Endothelial cell (in vitro differentiated cells): ENCODE measurements around the gene KCNAB1. TPM values are rescaled to one million over a fixed set of nuclear protein-coding genes. Genes with fewer than 3 reads are reported as not detected.
"Not testable (repeated sequence)": the region's sequence is repeated elsewhere in the genome, so short reads cannot be mapped to it uniquely, and the experiment has no call there.

Source experiments
- DNase-seq: peaks from one replicate; pipeline ENCODE4 v3.0.0; 2021; ENCODE audit warnings: low spot score
- H3K27ac Mint-ChIP-seq: one replicate; pipeline ENCODE4 v1.8.0; 2021; ENCODE audit warnings: mixed read lengths, inconsistent platforms; ENCODE audit not compliant: unreplicated experiment
- H3K27me3 Mint-ChIP-seq: one replicate; pipeline ENCODE4 v1.8.0; 2021; ENCODE audit warnings: mild to moderate bottlenecking, moderate library complexity, mixed read lengths, inconsistent platforms; ENCODE audit not compliant: unreplicated experiment
- H3K36me3 Mint-ChIP-seq: one replicate; pipeline ENCODE4 v1.8.0; 2021; ENCODE audit warnings: mild to moderate bottlenecking, low read depth, mixed read lengths, inconsistent platforms; ENCODE audit not compliant: unreplicated experiment
- H3K4me1 Mint-ChIP-seq: one replicate; pipeline ENCODE4 v1.8.0; 2021; ENCODE audit warnings: mild to moderate bottlenecking, mixed read lengths, inconsistent platforms; ENCODE audit not compliant: unreplicated experiment
- H3K4me3 Mint-ChIP-seq: one replicate; pipeline ENCODE4 v1.8.0; 2021; ENCODE audit warnings: mild to moderate bottlenecking, mixed read lengths, inconsistent platforms; ENCODE audit not compliant: unreplicated experiment
- H3K9me3 Mint-ChIP-seq: one replicate; pipeline ENCODE4 v1.8.0; 2021; ENCODE audit warnings: mixed read lengths, inconsistent platforms; ENCODE audit not compliant: unreplicated experiment
- CTCF ChIP-seq: fragments of 200-600 bp; sonication (generic); IDR thresholded peaks from one replicate; pipeline ENCODE4 v1.5.0; 2021; ENCODE audit warnings: antibody characterized with exemption; ENCODE audit not compliant: unreplicated experiment
- total RNA-seq: library from RNA; stranded (reverse); fragmentation: NEBNext Ultra II Directional; extraction: Animal tissue kit (Norgen Biotek cat#: 25700); gene quantifications from one replicate; pipeline ENCODE4 v1.2.1, GENCODE V29; 2021; ENCODE audit not compliant: unreplicated experiment

KCNAB1 gene
- total RNA-seq, 1 donor from 2014 or later, result not detected

DNA sequence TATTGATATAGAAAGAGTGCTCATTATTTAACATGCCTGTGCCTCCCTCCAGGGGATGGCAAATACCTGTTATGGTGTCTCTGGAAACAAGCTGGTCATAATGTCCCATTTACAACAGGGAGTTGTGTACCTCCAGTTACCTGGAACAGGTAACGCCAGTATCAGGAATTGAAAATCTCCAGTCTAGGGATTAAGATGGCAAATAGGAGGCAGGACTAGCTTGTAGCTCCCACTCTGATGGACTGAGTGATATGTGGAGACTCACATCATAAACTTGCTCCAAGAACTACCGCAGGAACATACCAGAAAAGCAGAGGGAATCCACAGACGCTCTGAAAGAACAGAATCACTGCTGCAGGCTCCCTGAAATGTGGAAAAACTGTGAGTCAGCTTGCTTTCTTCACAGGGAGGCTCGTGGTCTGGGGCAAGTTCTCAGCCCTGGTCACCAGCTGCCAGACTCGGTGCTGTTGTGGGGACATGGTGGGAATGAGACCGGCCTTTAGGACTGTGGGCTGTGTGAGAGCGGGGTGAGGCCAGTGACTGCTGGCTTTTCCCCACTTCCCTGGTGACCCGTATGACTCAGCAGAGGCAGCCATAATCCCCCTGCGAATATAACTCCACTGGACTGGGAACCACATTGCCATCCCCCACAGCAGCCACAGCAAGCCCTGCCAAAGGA lies 97.4 kb downstream of the KCNAB1 start:
- no peaks in the 10 kb centered on the region for H3K27me3 Mint-ChIP-seq
- no peaks in the 10 kb centered on the region for H3K36me3 Mint-ChIP-seq
- no peak overlapping the region for H3K27ac Mint-ChIP-seq
- no peak for TF ChIP-seq CTCF
- H3K4me3 Mint-ChIP-seq, result no peak overlapping the region
- no peaks in the 10 kb centered on the region for H3K9me3 Mint-ChIP-seq
- DNase-seq, result no peak
- no peaks in the 10 kb centered on the region for H3K4me1 Mint-ChIP-seq

DNA sequence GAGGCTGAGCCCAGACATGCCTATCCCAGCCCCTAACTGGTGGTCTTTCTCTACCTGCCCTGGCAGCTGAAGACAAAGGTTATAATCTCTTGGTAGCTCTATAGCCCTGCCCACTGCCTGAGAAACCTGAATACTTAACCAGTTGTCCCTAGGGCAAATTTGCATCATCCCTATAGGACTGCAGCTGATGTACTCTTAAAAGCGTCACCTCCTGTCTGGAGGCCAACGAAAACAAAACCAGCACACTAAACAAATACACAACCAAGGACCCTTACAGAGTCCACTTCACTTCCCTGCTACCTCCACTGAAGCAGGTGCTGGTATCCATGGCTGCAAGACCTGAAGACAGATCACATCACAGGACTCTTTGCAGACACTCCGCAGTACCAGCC lies 98.0 kb downstream of the KCNAB1 start:
- H3K4me1 Mint-ChIP-seq, result no peaks in the 10 kb centered on the region
- no peaks in the 10 kb centered on the region for H3K36me3 Mint-ChIP-seq
- no peaks in the 10 kb centered on the region for H3K27me3 Mint-ChIP-seq
- no peak for TF ChIP-seq CTCF
- H3K9me3 Mint-ChIP-seq, result no peaks in the 10 kb centered on the region
- no peak overlapping the region for H3K4me3 Mint-ChIP-seq
- H3K27ac Mint-ChIP-seq, result no peak overlapping the region
- no peak for DNase-seq

DNA sequence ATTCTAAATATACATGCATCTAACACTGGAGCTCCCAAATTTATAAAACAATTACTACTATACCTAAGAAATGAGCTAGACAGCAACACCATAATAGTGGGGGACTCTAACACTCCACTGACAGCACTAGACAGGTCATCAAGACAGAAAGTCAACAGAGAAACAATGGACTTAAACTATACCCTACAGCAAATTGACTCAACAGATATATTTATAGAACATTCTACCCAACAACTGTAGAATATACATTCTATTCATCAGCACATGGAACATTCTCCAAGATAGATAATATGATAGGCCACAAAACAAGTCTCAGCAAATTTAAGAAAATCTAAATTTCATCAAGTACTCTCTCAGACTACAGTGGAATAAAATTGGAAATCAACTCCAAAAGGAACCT lies 102.0 kb downstream of the KCNAB1 start:
- H3K4me1 Mint-ChIP-seq, H3K36me3 Mint-ChIP-seq, H3K9me3 Mint-ChIP-seq, DNase-seq, H3K27ac Mint-ChIP-seq, H3K4me3 Mint-ChIP-seq, H3K27me3 Mint-ChIP-seq: not testable (repeated sequence)

DNA sequence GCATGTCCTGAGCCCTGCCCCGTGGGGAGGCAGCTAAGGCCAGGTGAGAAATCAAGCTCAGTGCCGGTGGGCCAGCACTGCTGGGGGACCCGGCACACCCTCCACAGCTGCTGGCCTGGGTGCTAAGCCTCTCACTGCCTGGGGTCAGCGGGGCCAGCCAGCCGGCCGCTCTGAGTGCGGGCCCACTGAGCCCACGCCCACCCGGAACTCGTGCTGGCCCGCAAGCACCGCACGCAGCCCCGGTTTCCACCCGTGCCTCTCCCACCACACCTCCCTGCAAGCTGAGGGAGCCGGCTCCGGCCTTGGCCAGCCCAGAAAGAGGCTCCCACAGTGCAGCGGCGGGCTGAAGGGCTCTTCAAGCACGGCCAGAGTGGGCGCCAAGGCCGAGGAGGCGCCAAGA lies 103.7 kb downstream of the KCNAB1 start:
- not testable (repeated sequence) for H3K9me3 Mint-ChIP-seq, H3K36me3 Mint-ChIP-seq, H3K4me1 Mint-ChIP-seq, H3K4me3 Mint-ChIP-seq, DNase-seq, H3K27me3 Mint-ChIP-seq, H3K27ac Mint-ChIP-seq

- no peaks in the 10 kb centered on the region for H3K9me3 Mint-ChIP-seq
- no peak for DNase-seq
- peaks cover 3% of the 10 kb centered on the region for H3K4me1 Mint-ChIP-seq
- TF ChIP-seq CTCF, result no peak
- H3K27ac Mint-ChIP-seq, result no peak overlapping the region
- no peak overlapping the region for H3K4me3 Mint-ChIP-seq
- H3K27me3 Mint-ChIP-seq, result no peaks in the 10 kb centered on the region
- H3K36me3 Mint-ChIP-seq, result no peaks in the 10 kb centered on the region
Measured at GRCh38 chr3:156226676-156227420, 106.5 kb downstream of the KCNAB1 start.

GRCh38 chr3:156227704-156228103 lies 107.3 kb downstream of the KCNAB1 start:
- TF ChIP-seq CTCF, result no peak
- no peaks in the 10 kb centered on the region for H3K27me3 Mint-ChIP-seq
- no peak for DNase-seq
- no peaks in the 10 kb centered on the region for H3K36me3 Mint-ChIP-seq
- H3K9me3 Mint-ChIP-seq, result no peaks in the 10 kb centered on the region
- H3K4me1 Mint-ChIP-seq, result peaks cover 3% of the 10 kb centered on the region
- H3K27ac Mint-ChIP-seq, result no peak overlapping the region
- H3K4me3 Mint-ChIP-seq, result no peak overlapping the region
